Mucosa of descending colon (tissue), 3 donors: ENCODE results near the gene FBXL22. TPM values are rescaled to one million over a fixed set of nuclear protein-coding genes. Genes with fewer than 3 reads are reported as not detected.

ENCODE experiments used
- ATAC-seq: fragments of 200-7000 bp; cut with Tn5 transposase; one replicate; pipeline ENCODE4 v1.9.1; 2020; ENCODE audit warnings: mild to moderate bottlenecking, moderate library complexity
- DNase-seq, 3 donors: peaks; one replicate each; pipeline ENCODE4 v3.0.0-alpha.2; 2020
- H3K36me3 ChIP-seq: fragments of 200-600 bp; one replicate; pipeline ENCODE4 v1.8.0; 2021; ENCODE audit warnings: low read depth, mild to moderate bottlenecking
- H3K4me1 ChIP-seq: fragments of 200-600 bp; one replicate; pipeline ENCODE4 v1.8.0; 2021; ENCODE audit warnings: low read depth, mild to moderate bottlenecking
- H3K4me3 ChIP-seq: fragments of 200-600 bp; one replicate; pipeline ENCODE4 v1.8.0; 2021; ENCODE audit warnings: mild to moderate bottlenecking
- H3K9me3 ChIP-seq: fragments of 200-600 bp; one replicate; pipeline ENCODE4 v1.8.0; 2021; ENCODE audit warnings: mild to moderate bottlenecking
- intact Hi-C, 2 donors: fragments of 100-400 bp; cut with DNase I in 1 of 2; cut with micrococcal nuclease in 1 of 2; formaldehyde crosslinking; loops; one replicate each; pipeline versions ENCODE4 v1.11.0 to v1.11.1; 2022; cut with DNase I, micrococcal nuclease
- total RNA-seq, 3 donors: library from RNA; stranded (reverse); fragmentation: NEBNext Ultra II Directional in 2 of 3; extraction: Animal tissue kit (Norgen Biotek cat#: 25700) in 2 of 3; gene quantifications; one replicate each; pipeline versions ENCODE4 v1.2.1 to v1.2.4, GENCODE V29; 2021 to 2023
- TF ChIP-seq, protein P1 (sequence below): fragments of 200-600 bp; IDR thresholded peaks from one replicate; pipeline ENCODE4 v1.8.0; 2022; ENCODE audit warnings: antibody characterized with exemption, mild to moderate bottlenecking
- donor health status: DM: no; HTN: no; CAD: no; lungs with moderate emphysema.
- donor health status: DM: no; HTN: no; CAD: no.
- donor health status: DM: no; HTN: yes; CAD: no.

FBXL22 gene
- total RNA-seq, 3 donors from 2014 or later = 4.2 to 37.5 (median 5.1) TPM

DNA sequence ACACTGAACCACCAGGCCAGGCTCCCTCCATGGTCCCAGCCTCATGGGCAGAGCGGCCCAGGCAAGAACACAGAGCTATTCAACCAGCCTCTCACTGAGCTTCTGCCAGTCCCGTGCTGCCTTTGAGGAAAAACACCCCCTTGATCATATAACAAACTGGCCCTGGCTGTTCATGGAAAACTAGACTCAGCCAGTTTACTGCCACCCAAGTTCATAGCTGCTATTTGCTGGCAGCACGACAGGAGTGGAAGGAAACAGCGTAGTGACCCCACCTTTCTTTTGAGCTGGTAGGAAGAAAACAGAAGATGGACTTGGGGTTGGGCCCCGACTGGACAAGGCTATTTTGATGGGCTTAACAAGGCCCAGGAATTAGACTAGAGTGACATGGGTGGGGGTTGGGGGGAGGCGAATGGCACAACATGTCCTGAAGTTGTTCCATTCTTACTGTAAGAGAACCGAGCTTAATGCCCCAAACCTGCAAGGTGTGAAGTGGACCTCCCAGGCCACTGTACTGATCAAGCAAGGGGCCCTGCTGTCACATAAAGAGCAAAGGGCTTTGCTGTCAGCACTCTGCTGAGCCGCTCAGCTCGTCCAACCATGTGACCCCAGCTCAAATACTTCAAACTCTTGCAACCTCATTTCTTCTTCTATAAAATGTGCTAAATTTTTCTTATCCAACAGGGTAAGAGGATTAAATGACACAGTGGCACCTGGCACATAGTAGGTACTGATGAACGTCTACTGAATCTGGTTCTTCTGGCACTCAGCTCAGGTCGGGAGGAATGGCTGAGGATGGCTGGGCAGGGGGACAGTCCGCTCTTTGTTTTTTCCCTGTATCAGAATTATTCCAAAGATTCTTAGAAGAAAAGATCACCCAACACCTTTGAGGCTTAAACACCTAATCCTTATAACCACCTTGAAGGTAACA is 1.6 kb downstream of the FBXL22 start:
- peak in 2 of 3 donors; percentile 65 to 83 for DNase-seq
- TF ChIP-seq, protein P1, sequence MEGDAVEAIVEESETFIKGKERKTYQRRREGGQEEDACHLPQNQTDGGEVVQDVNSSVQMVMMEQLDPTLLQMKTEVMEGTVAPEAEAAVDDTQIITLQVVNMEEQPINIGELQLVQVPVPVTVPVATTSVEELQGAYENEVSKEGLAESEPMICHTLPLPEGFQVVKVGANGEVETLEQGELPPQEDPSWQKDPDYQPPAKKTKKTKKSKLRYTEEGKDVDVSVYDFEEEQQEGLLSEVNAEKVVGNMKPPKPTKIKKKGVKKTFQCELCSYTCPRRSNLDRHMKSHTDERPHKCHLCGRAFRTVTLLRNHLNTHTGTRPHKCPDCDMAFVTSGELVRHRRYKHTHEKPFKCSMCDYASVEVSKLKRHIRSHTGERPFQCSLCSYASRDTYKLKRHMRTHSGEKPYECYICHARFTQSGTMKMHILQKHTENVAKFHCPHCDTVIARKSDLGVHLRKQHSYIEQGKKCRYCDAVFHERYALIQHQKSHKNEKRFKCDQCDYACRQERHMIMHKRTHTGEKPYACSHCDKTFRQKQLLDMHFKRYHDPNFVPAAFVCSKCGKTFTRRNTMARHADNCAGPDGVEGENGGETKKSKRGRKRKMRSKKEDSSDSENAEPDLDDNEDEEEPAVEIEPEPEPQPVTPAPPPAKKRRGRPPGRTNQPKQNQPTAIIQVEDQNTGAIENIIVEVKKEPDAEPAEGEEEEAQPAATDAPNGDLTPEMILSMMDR = no peak
- Histone ChIP-seq H3K9me3 (no peaks in the 10 kb centered on the region), H3K4me3 (no peak overlapping the region), H3K4me1 (peaks cover 37% of the 10 kb centered on the region), H3K36me3 (no peaks in the 10 kb centered on the region)
- intact Hi-C loops = loop anchor here in 1 of 2 donors (5.0 kb wide), 1 partner anchor 111 kb away; no protein-coding TSS in a partner anchor
- peak; percentile 16 for ATAC-seq

DNA sequence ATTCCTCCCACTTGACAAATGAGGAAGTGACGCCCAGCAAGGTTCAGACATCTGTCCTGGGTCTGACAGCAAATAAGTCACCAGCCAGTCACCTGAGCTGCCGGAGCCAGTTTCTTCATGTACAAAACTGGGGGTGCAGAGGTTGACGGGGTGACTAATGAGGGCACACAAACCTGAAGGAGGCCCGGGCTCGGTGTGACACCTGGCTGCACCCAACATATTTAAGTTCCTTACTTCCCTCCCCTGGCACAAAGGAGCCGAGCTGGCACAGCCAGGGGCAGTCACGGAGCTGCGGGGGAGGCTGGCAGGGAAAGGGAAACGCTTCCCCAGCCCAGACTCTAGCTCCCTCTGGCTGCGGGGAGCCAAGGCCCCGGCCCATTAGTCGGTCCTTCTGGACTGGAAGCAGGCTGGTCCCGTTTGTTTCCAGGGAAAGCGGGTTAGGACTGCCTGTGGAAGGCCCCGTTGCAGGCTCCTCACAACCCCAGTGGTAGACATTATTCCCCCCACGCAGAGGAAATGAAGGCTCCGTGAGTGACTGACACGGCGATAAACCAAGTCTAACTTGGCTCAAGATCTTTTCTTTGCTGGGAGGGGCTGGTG is 2.3 kb downstream of the FBXL22 start:
- Histone ChIP-seq H3K4me3 (no peak overlapping the region), H3K4me1 (peaks cover 37% of the 10 kb centered on the region), H3K9me3 (no peaks in the 10 kb centered on the region), H3K36me3 (no peaks in the 10 kb centered on the region)
- DNase-seq (peak; percentile 74 to 85 (median 83)), ATAC-seq (peak; percentile 47)
- intact Hi-C loops = loop anchor here in 1 of 2 donors (5.0 kb wide), 1 partner anchor 112 kb away; no protein-coding TSS in a partner anchor
- TF ChIP-seq, protein P1 = peak; percentile 65

DNA sequence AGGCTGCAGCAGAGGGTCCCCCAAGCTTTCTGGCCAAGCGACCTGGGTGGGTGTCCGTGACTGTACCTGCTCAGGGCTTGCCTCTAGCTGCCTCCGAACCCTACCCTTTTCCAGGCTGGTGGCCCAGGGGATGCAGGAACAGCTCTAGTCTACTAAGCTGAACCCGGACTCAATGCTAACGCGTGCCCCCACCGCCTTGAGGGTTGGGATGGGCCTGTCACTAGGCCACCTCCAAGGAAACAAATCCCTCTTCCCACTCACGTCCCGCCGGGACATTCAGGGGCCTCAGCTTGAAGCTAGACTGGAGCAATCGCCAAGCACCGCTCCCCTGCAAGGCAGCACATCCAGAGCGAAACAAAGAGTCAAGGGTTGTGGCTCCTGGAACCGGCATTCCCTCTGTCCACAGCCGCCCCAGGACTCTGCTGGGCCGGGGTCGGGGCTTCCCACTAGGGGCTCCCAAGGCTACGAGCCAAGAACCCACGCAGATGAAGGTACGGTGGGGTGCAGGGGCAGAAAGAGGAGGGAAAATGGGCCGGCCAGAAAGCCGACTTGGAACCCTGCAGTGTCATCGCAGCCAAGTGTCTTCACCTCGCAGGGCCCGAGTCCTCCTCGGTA is 2.9 kb downstream of the FBXL22 start:
- TF ChIP-seq, protein P1 = no peak
- no peaks in the 10 kb centered on the region for H3K36me3 ChIP-seq
- intact Hi-C loops = no loop called here
- H3K4me3 ChIP-seq = peak overlapping the region; percentile 6
- peak; percentile 18 for ATAC-seq
- DNase-seq = peak in 1 of 3 donors; percentile 73
- H3K4me1 ChIP-seq = peaks cover 37% of the 10 kb centered on the region
- no peaks in the 10 kb centered on the region for H3K9me3 ChIP-seq

DNA sequence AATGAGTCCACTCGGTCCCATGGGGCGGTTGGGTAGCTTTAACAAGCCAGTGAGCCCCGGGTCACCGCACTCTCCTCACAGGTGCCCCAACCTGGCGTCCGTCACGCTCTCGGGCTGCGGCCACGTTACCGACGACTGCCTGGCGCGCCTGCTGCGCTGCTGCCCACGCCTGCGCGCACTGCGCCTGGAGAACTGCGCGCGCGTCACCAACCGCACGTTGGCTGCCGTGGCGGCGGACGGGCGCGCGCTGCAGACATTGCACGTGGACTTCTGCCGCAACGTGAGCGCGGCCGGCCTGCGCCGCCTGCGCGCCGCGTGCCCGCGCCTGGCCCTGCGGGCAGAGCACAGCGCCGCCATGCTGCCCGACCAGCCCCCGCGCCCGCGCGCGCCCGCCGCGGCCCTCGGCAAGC is 3.4 kb downstream of the FBXL22 start:
- Histone ChIP-seq H3K4me1 (peaks cover 37% of the 10 kb centered on the region), H3K36me3 (no peaks in the 10 kb centered on the region), H3K9me3 (no peaks in the 10 kb centered on the region), H3K4me3 (peak overlapping the region; percentile 39)
- TF ChIP-seq, protein P1 = peak; percentile 26
- peak; percentile 82 for ATAC-seq
- peak; percentile 88 to 95 (median 94) for DNase-seq
- intact Hi-C loops = no loop called here

DNA sequence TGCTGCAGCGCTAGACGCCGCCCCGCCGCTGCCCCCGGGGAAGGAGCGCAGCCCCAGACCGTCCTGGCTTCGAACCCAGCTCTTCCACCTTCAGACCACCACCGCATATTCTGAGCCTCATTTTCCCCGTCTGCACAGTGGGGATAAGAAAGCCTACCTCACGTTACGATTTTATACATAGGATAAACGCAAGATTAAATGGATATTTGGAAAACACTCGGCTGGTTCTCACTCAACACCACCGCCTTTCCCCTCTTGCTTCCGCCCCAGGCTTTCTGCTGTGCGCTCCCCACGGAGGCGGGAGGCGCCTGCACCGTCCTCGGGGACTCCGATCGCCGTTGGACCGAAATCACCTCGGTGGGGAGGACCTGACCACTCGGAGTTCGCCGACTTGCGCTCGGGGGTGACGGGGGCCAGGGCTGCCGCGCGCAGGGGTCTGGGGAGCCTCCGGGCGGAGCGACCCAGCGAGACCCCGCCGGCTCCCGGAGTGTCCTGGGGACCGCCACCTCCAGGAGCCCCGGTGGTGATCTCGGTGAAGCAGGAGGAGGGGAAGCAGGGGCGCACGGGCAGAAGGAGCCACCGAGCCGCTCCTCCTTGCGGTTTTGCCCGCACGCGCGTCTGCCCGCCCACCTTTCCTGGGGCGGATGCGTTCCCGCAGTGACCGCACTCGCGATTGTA is 4.0 kb downstream of the FBXL22 start:
- intact Hi-C loops = no loop called here
- Histone ChIP-seq H3K36me3 (no peaks in the 10 kb centered on the region), H3K4me1 (peaks cover 32% of the 10 kb centered on the region), H3K9me3 (no peaks in the 10 kb centered on the region), H3K4me3 (peak overlapping the region; percentile 39)
- ATAC-seq (peak; percentile 2), DNase-seq (peak; percentile 52 to 80 (median 72))
- TF ChIP-seq, protein P1 = no peak
